Measurements from ENCODE around the gene PFKFB2.
A peak's percentile ranks its signal among the peaks of the same experiment; 100 is the strongest.

PFKFB2 gene

GRCh38 chr1:207049054-207049453, 4.0 kb upstream of the PFKFB2 start:
- TF ChIP-seq CTCF (IDR thresholded peaks at IDR 0.05; ENCODE audit: low read depth, low read length): no peak
- H3K36me3 ChIP-seq: peaks cover 12% of the 10 kb centered on the region
- DNase-seq: no peak
- H3K9me3 ChIP-seq (ENCODE audit: severe bottlenecking): peaks cover 32% of the 10 kb centered on the region
- H3K4me3 ChIP-seq (ENCODE audit: low read depth, low read length): no peak overlapping the region
- H3K27ac ChIP-seq: no peak overlapping the region
- peaks cover 50% of the 10 kb centered on the region for H3K27me3 ChIP-seq (ENCODE audit: insufficient read depth, low read depth, severe bottlenecking)

GRCh38 chr1:207049514-207049913, 3.6 kb upstream of the PFKFB2 start:
- no peak for TF ChIP-seq CTCF (IDR thresholded peaks at IDR 0.05; ENCODE audit: low read depth, low read length)
- Histone ChIP-seq H3K4me3 (ENCODE audit: low read depth, low read length) (no peak overlapping the region; the same call in 1 of the 2 replicates), H3K27ac (no peak overlapping the region), H3K27me3 (ENCODE audit: insufficient read depth, low read depth, severe bottlenecking) (peaks cover 55% of the 10 kb centered on the region), H3K9me3 (ENCODE audit: severe bottlenecking) (peaks cover 35% of the 10 kb centered on the region), H3K36me3 (peaks cover 12% of the 10 kb centered on the region)
- no peak for DNase-seq

GRCh38 chr1:207049974-207050391, 3.1 kb upstream of the PFKFB2 start:
- peak; percentile 67 for DNase-seq
- Histone ChIP-seq H3K36me3 (peaks cover 12% of the 10 kb centered on the region), H3K27ac (no peak overlapping the region), H3K27me3 (ENCODE audit: insufficient read depth, low read depth, severe bottlenecking) (peaks cover 60% of the 10 kb centered on the region), H3K9me3 (ENCODE audit: severe bottlenecking) (peaks cover 35% of the 10 kb centered on the region), H3K4me3 (ENCODE audit: low read depth, low read length) (peak overlapping the region; percentile 72)
- TF ChIP-seq CTCF (IDR thresholded peaks at IDR 0.05; ENCODE audit: low read depth, low read length): peak; percentile 74

- peak overlapping the region; percentile 72 for H3K4me3 ChIP-seq (ENCODE audit: low read depth, low read length)
- peaks cover 12% of the 10 kb centered on the region for H3K36me3 ChIP-seq
- TF ChIP-seq CTCF (IDR thresholded peaks at IDR 0.05; ENCODE audit: low read depth, low read length): 0 out of 2 replicates have a peak, but pooled peaks have one; percentile 11
Measured at GRCh38 chr1:207050480-207051190, 2.4 kb upstream of the PFKFB2 start.

GRCh38 chr1:207051191-207051943, 1.7 kb upstream of the PFKFB2 start, which contains the start of gene YOD1:
TSS of gene YOD1 (minus strand) at chr1:207051208. CDS start at chr1:207051030, 178 bp downstream.
- Histone ChIP-seq H3K27me3 (ENCODE audit: insufficient read depth, low read depth, severe bottlenecking) (peaks cover 73% of the 10 kb centered on the region), H3K27ac (peak within 1 kb of the TSS; percentile 17; the same call in 1 of the 2 replicates), H3K4me3 (ENCODE audit: low read depth, low read length) (peak within 1 kb of the TSS; percentile 72), H3K9me3 (ENCODE audit: severe bottlenecking) (peaks cover 35% of the 10 kb centered on the region), H3K36me3 (peaks cover 12% of the 10 kb centered on the region)
- no peak for TF ChIP-seq CTCF (IDR thresholded peaks at IDR 0.05; ENCODE audit: low read depth, low read length)
- DNase-seq: no peak

More at GRCh38 chr1:207050480-207051190, 2.4 kb upstream of the PFKFB2 start:
- H3K27ac ChIP-seq: peak overlapping the region; percentile 17; the same call in 1 of the 2 replicates
- peaks cover 35% of the 10 kb centered on the region for H3K9me3 ChIP-seq (ENCODE audit: severe bottlenecking)
- H3K27me3 ChIP-seq (ENCODE audit: insufficient read depth, low read depth, severe bottlenecking): peaks cover 66% of the 10 kb centered on the region
- peak; percentile 96 for DNase-seq
